ENCODE measurements around the gene SLC5A12. TPM values are rescaled to one million over a fixed set of nuclear protein-coding genes. Genes with fewer than 3 reads are reported as not detected.

Gene SLC5A12
- total RNA-seq, 1 donor, result 0.36 TPM

- H3K4me1 ChIP-seq (ENCODE audit: insufficient read depth, low read length), result no peaks in the 10 kb centered on the region
- H3K36me3 ChIP-seq (ENCODE audit: insufficient read depth, low read length), result no peaks in the 10 kb centered on the region
- TF ChIP-seq, protein P1, sequence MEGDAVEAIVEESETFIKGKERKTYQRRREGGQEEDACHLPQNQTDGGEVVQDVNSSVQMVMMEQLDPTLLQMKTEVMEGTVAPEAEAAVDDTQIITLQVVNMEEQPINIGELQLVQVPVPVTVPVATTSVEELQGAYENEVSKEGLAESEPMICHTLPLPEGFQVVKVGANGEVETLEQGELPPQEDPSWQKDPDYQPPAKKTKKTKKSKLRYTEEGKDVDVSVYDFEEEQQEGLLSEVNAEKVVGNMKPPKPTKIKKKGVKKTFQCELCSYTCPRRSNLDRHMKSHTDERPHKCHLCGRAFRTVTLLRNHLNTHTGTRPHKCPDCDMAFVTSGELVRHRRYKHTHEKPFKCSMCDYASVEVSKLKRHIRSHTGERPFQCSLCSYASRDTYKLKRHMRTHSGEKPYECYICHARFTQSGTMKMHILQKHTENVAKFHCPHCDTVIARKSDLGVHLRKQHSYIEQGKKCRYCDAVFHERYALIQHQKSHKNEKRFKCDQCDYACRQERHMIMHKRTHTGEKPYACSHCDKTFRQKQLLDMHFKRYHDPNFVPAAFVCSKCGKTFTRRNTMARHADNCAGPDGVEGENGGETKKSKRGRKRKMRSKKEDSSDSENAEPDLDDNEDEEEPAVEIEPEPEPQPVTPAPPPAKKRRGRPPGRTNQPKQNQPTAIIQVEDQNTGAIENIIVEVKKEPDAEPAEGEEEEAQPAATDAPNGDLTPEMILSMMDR (IDR thresholded peaks at IDR 0.05; ENCODE audit: extremely low read depth, low read depth, low read length), result no peak
- H3K27ac ChIP-seq (ENCODE audit: low read depth, low read length), result no peak overlapping the region
- no peaks in the 10 kb centered on the region for H3K9me3 ChIP-seq (ENCODE audit: low read depth, low read length)
- H2AFZ ChIP-seq (ENCODE audit: low read length), result no peak overlapping the region
- H3K79me2 ChIP-seq (ENCODE audit: insufficient read depth, low read length), result no peaks in the 10 kb centered on the region
- no peak overlapping the region for H3K4me2 ChIP-seq (ENCODE audit: insufficient read depth, low read length)
- no peak for DNase-seq (ENCODE audit: insufficient read length, low spot score, missing footprints)
- H3K4me3 ChIP-seq (ENCODE audit: insufficient read depth, low read length), result no peak overlapping the region
- no peaks in the 10 kb centered on the region for H4K20me1 ChIP-seq (ENCODE audit: insufficient read depth, low read length)
- H3K27me3 ChIP-seq (ENCODE audit: insufficient read depth, low read length), result peaks cover 5% of the 10 kb centered on the region
These were observed 5.1 kb upstream of the SLC5A12 start for GRCh38 chr11:26726960-26727359.

GRCh38 chr11:26719998-26720397, 1.9 kb downstream of the SLC5A12 start:
- H3K27me3 ChIP-seq (ENCODE audit: insufficient read depth, low read length), result no peaks in the 10 kb centered on the region
- H3K79me2 ChIP-seq (ENCODE audit: insufficient read depth, low read length), result no peaks in the 10 kb centered on the region
- TF ChIP-seq, protein P1 (IDR thresholded peaks at IDR 0.05; ENCODE audit: extremely low read depth, low read depth, low read length), result no peak
- no peak overlapping the region for H3K4me2 ChIP-seq (ENCODE audit: insufficient read depth, low read length)
- H3K4me3 ChIP-seq (ENCODE audit: insufficient read depth, low read length), result no peak overlapping the region
- no peak overlapping the region for H2AFZ ChIP-seq (ENCODE audit: low read length)
- H3K27ac ChIP-seq (ENCODE audit: low read depth, low read length), result no peak overlapping the region
- H4K20me1 ChIP-seq (ENCODE audit: insufficient read depth, low read length), result no peaks in the 10 kb centered on the region
- no peak for DNase-seq (ENCODE audit: insufficient read length, low spot score, missing footprints)
- no peaks in the 10 kb centered on the region for H3K36me3 ChIP-seq (ENCODE audit: insufficient read depth, low read length)
- H3K9me3 ChIP-seq (ENCODE audit: low read depth, low read length), result no peaks in the 10 kb centered on the region
- H3K4me1 ChIP-seq (ENCODE audit: insufficient read depth, low read length), result no peaks in the 10 kb centered on the region

- Histone ChIP-seq H3K79me2 (ENCODE audit: insufficient read depth, low read length) (no peaks in the 10 kb centered on the region), H3K36me3 (ENCODE audit: insufficient read depth, low read length) (no peaks in the 10 kb centered on the region)
- DNase-seq (ENCODE audit: insufficient read length, low spot score, missing footprints), result no peak
These were observed 2.4 kb downstream of the SLC5A12 start for GRCh38 chr11:26719289-26719973.

DNA sequence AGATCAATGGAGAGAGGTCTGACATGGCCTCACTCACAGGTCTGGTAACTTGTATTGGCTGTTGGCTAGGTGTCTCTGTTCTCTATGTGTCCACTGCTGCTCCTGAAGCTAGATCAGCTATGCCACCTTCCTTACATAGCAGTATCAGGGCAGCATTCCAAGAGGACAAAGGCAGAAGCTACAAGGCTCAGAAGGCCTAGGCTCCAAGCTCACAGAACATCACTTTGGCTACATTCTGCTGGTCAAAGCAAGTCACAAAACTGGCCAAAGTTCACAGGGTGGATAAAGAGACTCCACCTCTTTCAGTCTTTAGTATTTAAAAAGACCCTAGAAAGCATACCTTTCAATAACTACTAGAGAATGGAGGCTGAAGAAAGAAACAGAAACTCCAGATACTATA, 4.1 kb downstream of the SLC5A12 start:
- H3K4me3 ChIP-seq (ENCODE audit: insufficient read depth, low read length), result no peak overlapping the region
- peaks cover 3% of the 10 kb centered on the region for H3K27me3 ChIP-seq (ENCODE audit: insufficient read depth, low read length)
- no peaks in the 10 kb centered on the region for H4K20me1 ChIP-seq (ENCODE audit: insufficient read depth, low read length)
- no peak overlapping the region for H2AFZ ChIP-seq (ENCODE audit: low read length)
- H3K9me3 ChIP-seq (ENCODE audit: low read depth, low read length), result no peaks in the 10 kb centered on the region
- no peaks in the 10 kb centered on the region for H3K79me2 ChIP-seq (ENCODE audit: insufficient read depth, low read length)
- no peak for DNase-seq (ENCODE audit: insufficient read length, low spot score, missing footprints)
- no peaks in the 10 kb centered on the region for H3K36me3 ChIP-seq (ENCODE audit: insufficient read depth, low read length)
- H3K27ac ChIP-seq (ENCODE audit: low read depth, low read length), result no peak overlapping the region
- H3K4me2 ChIP-seq (ENCODE audit: insufficient read depth, low read length), result no peak overlapping the region
- H3K4me1 ChIP-seq (ENCODE audit: insufficient read depth, low read length), result no peaks in the 10 kb centered on the region
- TF ChIP-seq, protein P1 (IDR thresholded peaks at IDR 0.05; ENCODE audit: extremely low read depth, low read depth, low read length), result no peak

More at GRCh38 chr11:26719289-26719973, 2.4 kb downstream of the SLC5A12 start:
- H3K27me3 ChIP-seq (ENCODE audit: insufficient read depth, low read length), result no peaks in the 10 kb centered on the region
- H3K9me3 ChIP-seq (ENCODE audit: low read depth, low read length), result no peaks in the 10 kb centered on the region
- no peak overlapping the region for H2AFZ ChIP-seq (ENCODE audit: low read length)
- H4K20me1 ChIP-seq (ENCODE audit: insufficient read depth, low read length), result no peaks in the 10 kb centered on the region
- H3K4me1 ChIP-seq (ENCODE audit: insufficient read depth, low read length), result no peaks in the 10 kb centered on the region
- H3K27ac ChIP-seq (ENCODE audit: low read depth, low read length), result no peak overlapping the region
- no peak overlapping the region for H3K4me3 ChIP-seq (ENCODE audit: insufficient read depth, low read length)
- no peak overlapping the region for H3K4me2 ChIP-seq (ENCODE audit: insufficient read depth, low read length)
- TF ChIP-seq, protein P1 (IDR thresholded peaks at IDR 0.05; ENCODE audit: extremely low read depth, low read depth, low read length), result no peak
